ENCODE data around the gene ZC3H7B.
A peak's percentile ranks its signal among the peaks of the same experiment; 100 is the strongest.

Gene ZC3H7B

DNA sequence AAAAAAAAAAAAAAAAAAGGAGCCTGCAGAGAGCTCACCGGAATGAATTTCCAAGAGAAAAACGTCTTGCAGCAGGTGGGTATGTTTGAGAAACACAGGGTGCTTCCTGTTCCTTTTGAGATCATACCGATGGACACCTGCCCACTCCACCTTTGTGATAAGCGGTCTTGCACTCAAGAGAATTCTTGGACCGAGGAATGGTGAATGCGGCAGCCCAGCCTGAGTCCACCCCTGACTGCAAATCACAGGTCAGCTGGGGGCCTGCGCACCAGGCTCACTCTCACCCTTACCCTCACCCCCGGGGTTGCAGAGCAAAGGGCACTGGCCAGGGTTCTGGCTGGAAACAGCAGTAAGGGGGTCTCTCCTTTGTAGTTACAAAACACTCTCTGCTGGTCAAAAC lies 63.6 kb downstream of the ZC3H7B start:
- TF ChIP-seq, protein P1, sequence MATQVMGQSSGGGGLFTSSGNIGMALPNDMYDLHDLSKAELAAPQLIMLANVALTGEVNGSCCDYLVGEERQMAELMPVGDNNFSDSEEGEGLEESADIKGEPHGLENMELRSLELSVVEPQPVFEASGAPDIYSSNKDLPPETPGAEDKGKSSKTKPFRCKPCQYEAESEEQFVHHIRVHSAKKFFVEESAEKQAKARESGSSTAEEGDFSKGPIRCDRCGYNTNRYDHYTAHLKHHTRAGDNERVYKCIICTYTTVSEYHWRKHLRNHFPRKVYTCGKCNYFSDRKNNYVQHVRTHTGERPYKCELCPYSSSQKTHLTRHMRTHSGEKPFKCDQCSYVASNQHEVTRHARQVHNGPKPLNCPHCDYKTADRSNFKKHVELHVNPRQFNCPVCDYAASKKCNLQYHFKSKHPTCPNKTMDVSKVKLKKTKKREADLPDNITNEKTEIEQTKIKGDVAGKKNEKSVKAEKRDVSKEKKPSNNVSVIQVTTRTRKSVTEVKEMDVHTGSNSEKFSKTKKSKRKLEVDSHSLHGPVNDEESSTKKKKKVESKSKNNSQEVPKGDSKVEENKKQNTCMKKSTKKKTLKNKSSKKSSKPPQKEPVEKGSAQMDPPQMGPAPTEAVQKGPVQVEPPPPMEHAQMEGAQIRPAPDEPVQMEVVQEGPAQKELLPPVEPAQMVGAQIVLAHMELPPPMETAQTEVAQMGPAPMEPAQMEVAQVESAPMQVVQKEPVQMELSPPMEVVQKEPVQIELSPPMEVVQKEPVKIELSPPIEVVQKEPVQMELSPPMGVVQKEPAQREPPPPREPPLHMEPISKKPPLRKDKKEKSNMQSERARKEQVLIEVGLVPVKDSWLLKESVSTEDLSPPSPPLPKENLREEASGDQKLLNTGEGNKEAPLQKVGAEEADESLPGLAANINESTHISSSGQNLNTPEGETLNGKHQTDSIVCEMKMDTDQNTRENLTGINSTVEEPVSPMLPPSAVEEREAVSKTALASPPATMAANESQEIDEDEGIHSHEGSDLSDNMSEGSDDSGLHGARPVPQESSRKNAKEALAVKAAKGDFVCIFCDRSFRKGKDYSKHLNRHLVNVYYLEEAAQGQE (IDR thresholded peaks at IDR 0.05; ENCODE audit: insufficient replicate concordance, low read depth) = no peak
- no peak for TF ChIP-seq GABPA (IDR thresholded peaks at IDR 0.05; ENCODE audit: low read depth)
- TF ChIP-seq, protein P2, sequence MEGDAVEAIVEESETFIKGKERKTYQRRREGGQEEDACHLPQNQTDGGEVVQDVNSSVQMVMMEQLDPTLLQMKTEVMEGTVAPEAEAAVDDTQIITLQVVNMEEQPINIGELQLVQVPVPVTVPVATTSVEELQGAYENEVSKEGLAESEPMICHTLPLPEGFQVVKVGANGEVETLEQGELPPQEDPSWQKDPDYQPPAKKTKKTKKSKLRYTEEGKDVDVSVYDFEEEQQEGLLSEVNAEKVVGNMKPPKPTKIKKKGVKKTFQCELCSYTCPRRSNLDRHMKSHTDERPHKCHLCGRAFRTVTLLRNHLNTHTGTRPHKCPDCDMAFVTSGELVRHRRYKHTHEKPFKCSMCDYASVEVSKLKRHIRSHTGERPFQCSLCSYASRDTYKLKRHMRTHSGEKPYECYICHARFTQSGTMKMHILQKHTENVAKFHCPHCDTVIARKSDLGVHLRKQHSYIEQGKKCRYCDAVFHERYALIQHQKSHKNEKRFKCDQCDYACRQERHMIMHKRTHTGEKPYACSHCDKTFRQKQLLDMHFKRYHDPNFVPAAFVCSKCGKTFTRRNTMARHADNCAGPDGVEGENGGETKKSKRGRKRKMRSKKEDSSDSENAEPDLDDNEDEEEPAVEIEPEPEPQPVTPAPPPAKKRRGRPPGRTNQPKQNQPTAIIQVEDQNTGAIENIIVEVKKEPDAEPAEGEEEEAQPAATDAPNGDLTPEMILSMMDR (IDR thresholded peaks at IDR 0.05; ENCODE audit: insufficient read depth, low read length) = no peak
- TF ChIP-seq SPI1 (IDR thresholded peaks at IDR 0.05; ENCODE audit: borderline replicate concordance, low read depth) = no peak
- no peak for TF ChIP-seq POLR2AphosphoS5 (IDR thresholded peaks at IDR 0.05; ENCODE audit: low read depth)
- Histone ChIP-seq H3K27ac (replicated peaks) (no peak overlapping the region), H3K4me3 (replicated peaks; ENCODE audit: insufficient read depth, low read length) (no peak overlapping the region), H3K27me3 (ENCODE audit: insufficient read depth, poor library complexity, severe bottlenecking) (no peaks in the 10 kb centered on the region)
- no peak for DNase-seq (ENCODE audit: low read depth in 1 of 2, low spot score in 1 of 2)

DNA sequence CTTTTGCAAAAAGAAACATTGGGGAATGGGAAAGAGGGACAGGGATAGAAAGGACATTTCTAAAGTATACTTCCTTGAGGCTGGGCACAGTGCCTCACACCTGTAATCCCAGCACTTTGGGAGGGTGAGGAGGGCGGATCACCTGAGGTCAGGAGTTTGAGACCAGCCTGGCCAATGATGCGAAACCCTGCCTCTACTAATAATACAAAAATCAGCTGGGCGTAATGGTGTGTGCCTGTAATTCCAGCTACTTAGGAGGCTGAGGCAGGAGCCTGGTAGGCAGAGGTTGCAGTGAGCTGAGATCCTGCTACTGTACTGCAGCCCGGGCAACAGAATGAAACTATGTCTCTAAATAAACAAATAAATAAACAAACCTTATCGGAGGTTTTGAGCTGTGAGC lies 64.1 kb downstream of the ZC3H7B start:
- H3K27ac ChIP-seq (replicated peaks) = no peak overlapping the region
- no peak for DNase-seq (ENCODE audit: low read depth in 1 of 2, low spot score in 1 of 2)
- TF ChIP-seq, protein P2 (IDR thresholded peaks at IDR 0.05; ENCODE audit: insufficient read depth, low read length) = no peak
- no peak for TF ChIP-seq SPI1 (IDR thresholded peaks at IDR 0.05; ENCODE audit: borderline replicate concordance, low read depth)
- TF ChIP-seq, protein P1 (IDR thresholded peaks at IDR 0.05; ENCODE audit: insufficient replicate concordance, low read depth) = no peak
- TF ChIP-seq POLR2AphosphoS5 (IDR thresholded peaks at IDR 0.05; ENCODE audit: low read depth) = no peak
- no peak for TF ChIP-seq GABPA (IDR thresholded peaks at IDR 0.05; ENCODE audit: low read depth)
- no peaks in the 10 kb centered on the region for H3K27me3 ChIP-seq (ENCODE audit: insufficient read depth, poor library complexity, severe bottlenecking)
- no peak overlapping the region for H3K4me3 ChIP-seq (replicated peaks; ENCODE audit: insufficient read depth, low read length)

DNA sequence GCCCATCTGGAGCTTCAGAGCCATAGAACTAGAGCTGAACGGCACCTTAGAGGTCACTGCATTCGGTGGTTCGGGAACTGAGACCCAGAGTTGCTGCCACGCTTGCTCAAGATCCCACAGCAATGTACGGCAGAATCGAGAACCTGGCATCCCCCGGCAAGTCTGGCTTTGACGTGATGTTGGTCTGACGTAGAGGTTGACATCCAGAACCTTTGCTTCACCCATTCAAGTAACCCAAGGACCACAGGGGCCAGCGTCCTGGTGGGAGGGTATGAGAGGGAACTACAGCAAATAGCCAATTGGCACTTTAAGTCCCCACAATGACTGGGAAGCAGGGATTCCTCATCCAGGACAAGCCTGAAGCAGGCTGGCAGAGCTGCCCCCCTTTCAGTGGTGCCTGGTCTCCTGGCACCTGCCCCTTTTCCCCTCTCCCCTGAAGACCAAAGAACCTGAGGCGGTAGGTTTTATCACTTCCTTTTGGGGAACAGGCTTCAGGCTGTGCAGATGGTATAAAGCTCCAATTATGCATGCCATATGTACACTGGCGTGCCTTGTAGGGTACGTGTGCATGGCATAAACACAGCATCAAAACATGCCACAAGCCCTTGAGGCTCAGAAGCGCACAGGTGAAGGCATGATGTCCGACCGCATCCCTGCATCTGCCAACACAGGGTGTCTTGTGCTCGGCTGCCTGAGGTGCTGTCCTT lies 65.2 kb downstream of the ZC3H7B start:
- H3K27me3 ChIP-seq (ENCODE audit: insufficient read depth, poor library complexity, severe bottlenecking) = no peaks in the 10 kb centered on the region
- H3K4me3 ChIP-seq (replicated peaks; ENCODE audit: insufficient read depth, low read length) = peak overlapping the region; percentile 17
- no peak overlapping the region for H3K27ac ChIP-seq (replicated peaks)
- DNase-seq (ENCODE audit: low read depth in 1 of 2, low spot score in 1 of 2) = no peak
- no peak for TF ChIP-seq GABPA (IDR thresholded peaks at IDR 0.05; ENCODE audit: low read depth)
- peak; percentile 8; the same call in 1 of the 2 replicates for TF ChIP-seq SPI1 (IDR thresholded peaks at IDR 0.05; ENCODE audit: borderline replicate concordance, low read depth)

DNA sequence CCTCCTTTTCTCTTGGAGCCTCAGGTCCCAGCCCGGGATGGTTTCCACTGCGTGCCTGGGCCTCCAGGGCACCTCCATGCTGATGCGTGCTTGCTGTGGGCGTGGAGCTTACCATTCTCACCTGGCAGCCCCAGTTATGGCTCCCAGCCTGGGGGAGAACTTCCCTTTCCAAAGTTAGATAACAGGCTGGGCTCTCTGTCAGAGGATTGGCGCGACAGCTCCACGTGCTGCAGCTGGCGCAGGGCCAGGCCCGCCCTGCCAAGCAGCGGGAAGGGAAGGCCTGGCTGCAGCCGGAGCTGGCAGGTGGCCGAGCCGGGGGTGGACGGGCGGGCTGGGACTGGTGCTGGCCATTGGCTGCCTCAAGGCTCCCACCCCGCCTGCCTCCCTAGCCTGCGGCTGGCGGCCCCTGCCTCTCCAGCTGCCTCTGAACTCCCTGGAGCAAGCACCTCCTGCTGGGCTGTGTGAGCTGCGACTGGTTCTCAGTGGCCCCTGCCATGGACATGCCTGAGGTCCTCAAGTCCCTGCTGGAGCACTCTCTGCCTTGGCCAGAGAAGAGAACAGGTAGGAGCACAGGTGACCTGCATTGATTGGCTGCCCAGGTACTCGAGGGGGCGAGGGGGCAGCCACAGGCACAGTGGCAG lies 65.8 kb downstream of the ZC3H7B start:
- H3K27ac ChIP-seq (replicated peaks) = peak overlapping the region; percentile 30; the same call in 1 of the 2 replicates
- H3K27me3 ChIP-seq (ENCODE audit: insufficient read depth, poor library complexity, severe bottlenecking) = no peaks in the 10 kb centered on the region
- peak; percentile 89 to 94 for DNase-seq (ENCODE audit: low read depth in 1 of 2, low spot score in 1 of 2)
- TF ChIP-seq POLR2AphosphoS5 (IDR thresholded peaks at IDR 0.05; ENCODE audit: low read depth) = peak; percentile 89
- TF ChIP-seq GABPA (IDR thresholded peaks at IDR 0.05; ENCODE audit: low read depth) = no peak
- TF ChIP-seq, protein P2 (IDR thresholded peaks at IDR 0.05; ENCODE audit: insufficient read depth, low read length) = no peak
- no peak for TF ChIP-seq SPI1 (IDR thresholded peaks at IDR 0.05; ENCODE audit: borderline replicate concordance, low read depth)
- TF ChIP-seq, protein P1 (IDR thresholded peaks at IDR 0.05; ENCODE audit: insufficient replicate concordance, low read depth) = no peak
- H3K4me3 ChIP-seq (replicated peaks; ENCODE audit: insufficient read depth, low read length) = peak overlapping the region; percentile 17
